ENCODE data around the gene SLC17A9. TPM values are rescaled to one million over a fixed set of nuclear protein-coding genes. Genes with fewer than 3 reads are reported as not detected.

Gene SLC17A9
- 7.6 and 8.6 TPM in 2 replicates for total RNA-seq

- Mint-ChIP-seq H3K9me3 (no peaks in the 10 kb centered on the region), H3K4me1 (ENCODE audit: low read depth) (peaks cover 15% of the 10 kb centered on the region), H3K36me3 (ENCODE audit: low read depth) (peaks cover 28% of the 10 kb centered on the region), H3K4me3 (peak within 1 kb of the TSS; percentile 72), H3K27ac (peak within 1 kb of the TSS; percentile 84), H3K27me3 (ENCODE audit: insufficient read depth) (no peaks in the 10 kb centered on the region)
- no peak for DNase-seq (ENCODE audit: low spot score)
- intact Hi-C loops (cut with micrococcal nuclease): no loop called here
These were observed at the start of gene SLC17A9 for GRCh38 chr20:62952373-62952967. Gene SLC17A9, plus strand, starts transcription at chr20:62952709. Its CDS starts 122 bp downstream, at chr20:62952831.

GRCh38 chr20:62902926-62903615, 49.4 kb upstream of the SLC17A9 start:
- peaks cover 46% of the 10 kb centered on the region for H3K36me3 Mint-ChIP-seq (ENCODE audit: low read depth)
- H3K27me3 Mint-ChIP-seq (ENCODE audit: insufficient read depth): no peaks in the 10 kb centered on the region
- intact Hi-C loops (cut with micrococcal nuclease): no loop called here
- H3K4me1 Mint-ChIP-seq (ENCODE audit: low read depth): peaks cover 35% of the 10 kb centered on the region
- no peaks in the 10 kb centered on the region for H3K9me3 Mint-ChIP-seq
- no peak overlapping the region for H3K4me3 Mint-ChIP-seq
- DNase-seq (ENCODE audit: low spot score): no peak
- no peak overlapping the region for H3K27ac Mint-ChIP-seq

GRCh38 chr20:62905536-62906117, 46.9 kb upstream of the SLC17A9 start:
- DNase-seq (ENCODE audit: low spot score): no peak
- Mint-ChIP-seq H3K4me1 (ENCODE audit: low read depth) (peaks cover 10% of the 10 kb centered on the region), H3K9me3 (no peaks in the 10 kb centered on the region), H3K4me3 (no peak overlapping the region), H3K36me3 (ENCODE audit: low read depth) (peaks cover 59% of the 10 kb centered on the region), H3K27me3 (ENCODE audit: insufficient read depth) (no peaks in the 10 kb centered on the region), H3K27ac (no peak overlapping the region)
- intact Hi-C loops (cut with micrococcal nuclease): no loop called here

GRCh38 chr20:62906209-62906608, 46.3 kb upstream of the SLC17A9 start:
- Mint-ChIP-seq H3K4me1 (ENCODE audit: low read depth) (peaks cover 4% of the 10 kb centered on the region), H3K4me3 (no peak overlapping the region), H3K9me3 (no peaks in the 10 kb centered on the region), H3K27ac (no peak overlapping the region), H3K27me3 (ENCODE audit: insufficient read depth) (no peaks in the 10 kb centered on the region), H3K36me3 (ENCODE audit: low read depth) (peaks cover 63% of the 10 kb centered on the region)
- intact Hi-C loops (cut with micrococcal nuclease): no loop called here
- no peak for DNase-seq (ENCODE audit: low spot score)

- intact Hi-C loops (cut with micrococcal nuclease): no loop called here
- H3K36me3 Mint-ChIP-seq (ENCODE audit: low read depth): peaks cover 68% of the 10 kb centered on the region
- DNase-seq (ENCODE audit: low spot score): no peak
- no peak overlapping the region for H3K27ac Mint-ChIP-seq
- no peaks in the 10 kb centered on the region for H3K4me1 Mint-ChIP-seq (ENCODE audit: low read depth)
- no peak overlapping the region for H3K4me3 Mint-ChIP-seq
- H3K9me3 Mint-ChIP-seq: no peaks in the 10 kb centered on the region
- H3K27me3 Mint-ChIP-seq (ENCODE audit: insufficient read depth): no peaks in the 10 kb centered on the region
These were observed 45.7 kb upstream of the SLC17A9 start for GRCh38 chr20:62906647-62907375.

- Mint-ChIP-seq H3K4me3 (no peak overlapping the region), H3K4me1 (ENCODE audit: low read depth) (no peaks in the 10 kb centered on the region), H3K36me3 (ENCODE audit: low read depth) (peaks cover 62% of the 10 kb centered on the region), H3K27ac (no peak overlapping the region), H3K27me3 (ENCODE audit: insufficient read depth) (no peaks in the 10 kb centered on the region), H3K9me3 (no peaks in the 10 kb centered on the region)
- no peak for DNase-seq (ENCODE audit: low spot score)
- intact Hi-C loops (cut with micrococcal nuclease): no loop called here
These were observed 44.9 kb upstream of the SLC17A9 start for GRCh38 chr20:62907384-62908317.

- DNase-seq (ENCODE audit: low spot score): no peak
- Mint-ChIP-seq H3K27ac (no peak overlapping the region), H3K4me1 (ENCODE audit: low read depth) (peaks cover 4% of the 10 kb centered on the region), H3K36me3 (ENCODE audit: low read depth) (peaks cover 57% of the 10 kb centered on the region), H3K27me3 (ENCODE audit: insufficient read depth) (no peaks in the 10 kb centered on the region), H3K4me3 (no peak overlapping the region), H3K9me3 (no peaks in the 10 kb centered on the region)
- intact Hi-C loops (cut with micrococcal nuclease): no loop called here
These were observed 43.3 kb upstream of the SLC17A9 start for GRCh38 chr20:62908971-62909791.

GRCh38 chr20:62910217-62910766, 42.2 kb upstream of the SLC17A9 start:
- peaks cover 52% of the 10 kb centered on the region for H3K36me3 Mint-ChIP-seq (ENCODE audit: low read depth)
- intact Hi-C loops (cut with micrococcal nuclease): no loop called here
- H3K4me1 Mint-ChIP-seq (ENCODE audit: low read depth): peaks cover 11% of the 10 kb centered on the region
- no peak overlapping the region for H3K27ac Mint-ChIP-seq
- no peaks in the 10 kb centered on the region for H3K27me3 Mint-ChIP-seq (ENCODE audit: insufficient read depth)
- H3K4me3 Mint-ChIP-seq: no peak overlapping the region
- H3K9me3 Mint-ChIP-seq: no peaks in the 10 kb centered on the region
- no peak for DNase-seq (ENCODE audit: low spot score)

GRCh38 chr20:62910777-62911497, 41.6 kb upstream of the SLC17A9 start:
- Mint-ChIP-seq H3K4me3 (no peak overlapping the region), H3K4me1 (ENCODE audit: low read depth) (peaks cover 16% of the 10 kb centered on the region), H3K27ac (no peak overlapping the region), H3K9me3 (no peaks in the 10 kb centered on the region), H3K36me3 (ENCODE audit: low read depth) (peaks cover 48% of the 10 kb centered on the region), H3K27me3 (ENCODE audit: insufficient read depth) (no peaks in the 10 kb centered on the region)
- no peak for DNase-seq (ENCODE audit: low spot score)
- intact Hi-C loops (cut with micrococcal nuclease): no loop called here

- Mint-ChIP-seq H3K4me1 (ENCODE audit: low read depth) (peaks cover 20% of the 10 kb centered on the region), H3K27me3 (ENCODE audit: insufficient read depth) (no peaks in the 10 kb centered on the region), H3K36me3 (ENCODE audit: low read depth) (peaks cover 39% of the 10 kb centered on the region), H3K9me3 (no peaks in the 10 kb centered on the region), H3K4me3 (no peak overlapping the region), H3K27ac (no peak overlapping the region)
- intact Hi-C loops (cut with micrococcal nuclease): no loop called here
- no peak for DNase-seq (ENCODE audit: low spot score)
These were observed 40.7 kb upstream of the SLC17A9 start for GRCh38 chr20:62911701-62912280.
